Heart left ventricle (tissue), 13 donors: ENCODE data around the gene PPP1R9B.

Experiments
- POLR2A ChIP-seq, 2 donors: fragments of 450-650 bp; IDR thresholded peaks; one replicate each; pipeline ENCODE4 v1.6.1; 2017; ENCODE audit warnings: antibody characterized with exemption in 2 of 2, mild to moderate bottlenecking in 2 of 2, moderate library complexity in 2 of 2
- TF ChIP-seq, protein P1 (sequence below), 12 donors: fragments of 200-600 bp; sonication (generic) in 4 of 12; IDR thresholded peaks; one replicate each; pipeline versions ENCODE4 v1.5.0 to v1.8.0; 2018 to 2022; ENCODE audit warnings: antibody characterized with exemption in 12 of 12, mild to moderate bottlenecking in 5 of 12
- donor health status: ischemic (EF 13 %, LVEDD 7.1; RV severe dilation, severe dysfunction).
- donor health status: DM: no; HTN: yes; CAD: no.
- donor health status: DM: no; HTN: no; CAD: no.
- donor health status: ischemic (EF 25% LVEDD 6.9; RV normal size, moderate dysfunction).
- donor health status: ischemic (EF 25% LVEDD 5.7; RV mildly dilated, moderate dysfunction).
- donor health status: ischemic (EF 35%, LVEDD 5.7; RV mildly dilated, moderate dysfunction).
- donor health status: nonischemic (EF 11% LVEDD 7.7; RV severe dilation, severe dysfunction).
- donor health status: DM: yes; HTN: yes; CAD: no.
- donor health status: PGD.
- donor health status: ischemic (EF 29% LVEDD 5.4; RV normal size, mild dysfunction).
- donor health status: nonischemic (EF 23%, LVEDD 6.1; RV moderate dilation, normal function).

DNA sequence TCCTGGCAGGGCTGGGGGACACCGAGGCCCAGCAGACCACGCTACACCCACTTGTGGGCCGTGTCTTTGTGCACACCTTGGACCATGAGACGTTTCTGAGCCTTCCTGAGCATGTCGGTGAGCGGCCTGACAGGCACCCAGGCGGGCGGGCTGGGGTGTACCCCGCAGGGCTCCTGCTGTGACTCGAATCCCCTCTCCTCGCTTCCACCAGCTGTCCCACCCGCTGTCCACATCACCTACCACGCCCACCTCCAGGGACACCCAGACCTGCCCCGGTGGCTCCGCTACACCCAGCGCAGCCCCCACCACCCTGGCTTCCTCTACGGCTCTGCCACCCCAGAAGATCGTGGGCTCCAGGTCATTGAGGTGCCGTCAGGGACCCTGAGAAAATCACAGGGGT lies 16.9 kb upstream of the PPP1R9B start:
- TF ChIP-seq, protein P1, sequence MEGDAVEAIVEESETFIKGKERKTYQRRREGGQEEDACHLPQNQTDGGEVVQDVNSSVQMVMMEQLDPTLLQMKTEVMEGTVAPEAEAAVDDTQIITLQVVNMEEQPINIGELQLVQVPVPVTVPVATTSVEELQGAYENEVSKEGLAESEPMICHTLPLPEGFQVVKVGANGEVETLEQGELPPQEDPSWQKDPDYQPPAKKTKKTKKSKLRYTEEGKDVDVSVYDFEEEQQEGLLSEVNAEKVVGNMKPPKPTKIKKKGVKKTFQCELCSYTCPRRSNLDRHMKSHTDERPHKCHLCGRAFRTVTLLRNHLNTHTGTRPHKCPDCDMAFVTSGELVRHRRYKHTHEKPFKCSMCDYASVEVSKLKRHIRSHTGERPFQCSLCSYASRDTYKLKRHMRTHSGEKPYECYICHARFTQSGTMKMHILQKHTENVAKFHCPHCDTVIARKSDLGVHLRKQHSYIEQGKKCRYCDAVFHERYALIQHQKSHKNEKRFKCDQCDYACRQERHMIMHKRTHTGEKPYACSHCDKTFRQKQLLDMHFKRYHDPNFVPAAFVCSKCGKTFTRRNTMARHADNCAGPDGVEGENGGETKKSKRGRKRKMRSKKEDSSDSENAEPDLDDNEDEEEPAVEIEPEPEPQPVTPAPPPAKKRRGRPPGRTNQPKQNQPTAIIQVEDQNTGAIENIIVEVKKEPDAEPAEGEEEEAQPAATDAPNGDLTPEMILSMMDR (IDR thresholded peaks at IDR 0.05), result no peak
- no peak for TF ChIP-seq POLR2A (IDR thresholded peaks at IDR 0.05)
